Esophagus squamous epithelium (tissue), 4 donors: ENCODE data around the gene PARD3.

Experiments used
- CTCF ChIP-seq, 6 experiments: fragments of 450-650 bp in 4 of 6; fragments of 200-600 bp in 2 of 6; sonication (generic) in 2 of 6; IDR thresholded peaks; one replicate each; pipeline ENCODE4 v1.5.1; 2016 to 2019; ENCODE audit warnings: antibody characterized with exemption in 6 of 6, mild to moderate bottlenecking in 4 of 6, moderate library complexity in 4 of 6
- POLR2A ChIP-seq, 4 donors: fragments of 450-650 bp; IDR thresholded peaks; one replicate each; pipeline ENCODE4 v1.6.1; 2017; ENCODE audit warnings: antibody characterized with exemption in 4 of 4, mild to moderate bottlenecking in 4 of 4, moderate library complexity in 3 of 4

- TF ChIP-seq CTCF (IDR thresholded peaks at IDR 0.05) (no peak), POLR2A (IDR thresholded peaks at IDR 0.05) (no peak)
These were observed 150.4 kb downstream of the PARD3 start for GRCh38 chr10:34664706-34665105.
